Neuronal stem cell (in vitro differentiated cells): Measurements from ENCODE around the gene CDK12.
"Not testable (repeated sequence)": the region's sequence is repeated elsewhere in the genome, so short reads cannot be mapped to it uniquely, and the experiment has no call there.

Source experiments
- DNase-seq: peaks from one replicate; pipeline ENCODE4 v3.0.0-alpha.2; 2013; ENCODE audit warnings: low spot score
- H2AFZ ChIP-seq: one replicate; pipeline ENCODE4 v1.6.1; 2013; ENCODE audit warnings: mild to moderate bottlenecking, low read length, inconsistent platforms
- H2AK5ac ChIP-seq: 2 replicates; pipeline ENCODE4 v1.6.1; 2013; ENCODE audit warnings: low read depth, mild to moderate bottlenecking, inconsistent platforms, low read length, moderate library complexity, mixed read lengths
- H2BK120ac ChIP-seq: 2 replicates; pipeline ENCODE4 v1.6.1; 2013; ENCODE audit warnings: low read depth, mild to moderate bottlenecking, inconsistent platforms, low read length, moderate library complexity, mixed read lengths
- H2BK12ac ChIP-seq: one replicate; pipeline ENCODE4 v1.6.1; 2013; ENCODE audit warnings: low read length, inconsistent platforms
- H2BK15ac ChIP-seq: 2 replicates; pipeline ENCODE4 v1.6.1; 2013; ENCODE audit warnings: mild to moderate bottlenecking, low read length, inconsistent platforms, mixed read lengths
- H2BK5ac ChIP-seq: one replicate; pipeline ENCODE4 v1.6.1; 2013; ENCODE audit warnings: inconsistent platforms, mild to moderate bottlenecking, low read length, moderate library complexity
- H3K14ac ChIP-seq: one replicate; pipeline ENCODE4 v1.6.1; 2013; ENCODE audit warnings: low read length, inconsistent platforms
- H3K18ac ChIP-seq: 2 replicates; pipeline ENCODE4 v1.6.1; 2013; ENCODE audit warnings: low read length, inconsistent platforms
- H3K23ac ChIP-seq: 2 replicates; pipeline ENCODE4 v1.6.1; 2013; ENCODE audit warnings: low read depth, mild to moderate bottlenecking, mixed read lengths, low read length, inconsistent platforms; ENCODE audit not compliant: poor library complexity
- H3K27ac ChIP-seq: replicated peaks from 3 replicates; pipeline ENCODE4 v1.5.1; 2013; ENCODE audit warnings: low read length, inconsistent platforms
- H3K27me3 ChIP-seq, 3 experiments: 2 replicates each; pipeline ENCODE4 v1.6.1; 2013; ENCODE audit warnings: low read length in 3 of 3, mild to moderate bottlenecking in 2 of 3, inconsistent platforms in 1 of 3, low read depth in 1 of 3, mixed read lengths in 1 of 3, moderate library complexity in 1 of 3; ENCODE audit not compliant: control insufficient read depth in 3 of 3, insufficient read depth in 3 of 3
- H3K36me3 ChIP-seq, 2 donors: replicated peaks in 1 of 2; 2 replicates each; pipeline ENCODE4 v1.6.1; 2013; ENCODE audit warnings: low read length in 2 of 2; ENCODE audit not compliant: control insufficient read depth in 2 of 2, insufficient read depth in 2 of 2
- H3K4ac ChIP-seq: 2 replicates; pipeline ENCODE4 v1.6.1; 2013; ENCODE audit warnings: inconsistent platforms, mild to moderate bottlenecking, low read length, moderate library complexity
- H3K4me1 ChIP-seq, 2 donors: 1 replicate in 1 of 2; 2 replicates in 1 of 2; pipeline ENCODE4 v1.6.1; 2013; ENCODE audit warnings: low read length in 2 of 2, low read depth in 1 of 2; ENCODE audit not compliant: control insufficient read depth in 2 of 2, insufficient read depth in 1 of 2
- H3K4me2 ChIP-seq: one replicate; pipeline ENCODE4 v1.6.1; 2013; ENCODE audit warnings: mild to moderate bottlenecking, low read length, inconsistent platforms; ENCODE audit not compliant: insufficient read depth, poor library complexity, severe bottlenecking
- H3K4me3 ChIP-seq, 2 donors: 2 replicates each; pipeline ENCODE4 v1.5.1; 2013; ENCODE audit warnings: low read length in 2 of 2, mild to moderate bottlenecking in 2 of 2, inconsistent platforms in 1 of 2, moderate library complexity in 1 of 2
- H3K79me1 ChIP-seq: one replicate; pipeline ENCODE4 v1.6.1; 2013; ENCODE audit warnings: low read depth, mild to moderate bottlenecking, inconsistent platforms, low read length, moderate library complexity
- H3K9ac ChIP-seq: one replicate; pipeline ENCODE4 v1.6.1; 2013; ENCODE audit warnings: mild to moderate bottlenecking, low read depth, low read length, inconsistent platforms; ENCODE audit not compliant: poor library complexity
- H3K9me3 ChIP-seq, 2 donors: replicated peaks in 1 of 2; 2 replicates each; pipeline versions ENCODE3 to v1.6.1; 2013; ENCODE audit warnings: low read length in 2 of 2, mild to moderate bottlenecking in 2 of 2, inconsistent platforms in 1 of 2, low read depth in 1 of 2, mixed read lengths in 1 of 2, moderate library complexity in 1 of 2; ENCODE audit not compliant: control insufficient read depth in 2 of 2, insufficient read depth in 1 of 2
- H4K8ac ChIP-seq: one replicate; pipeline ENCODE4 v1.6.1; 2013; ENCODE audit warnings: low read depth, mild to moderate bottlenecking, inconsistent platforms, low read length, moderate library complexity
- H4K91ac ChIP-seq: one replicate; pipeline ENCODE4 v1.6.1; 2013; ENCODE audit warnings: low read length, low read depth, mild to moderate bottlenecking, inconsistent platforms; ENCODE audit not compliant: poor library complexity
- WGBS, 2 donors: extraction: QIAGEN DNeasy Blood & Tissue Kit; methylation state at CpG; one replicate each; pipeline ENCODE4 v1.1.7; 2013; ENCODE audit warnings: missing lambda C conversion rate in 2 of 2, mixed read lengths in 1 of 2; ENCODE audit not compliant: insufficient read length in 2 of 2, insufficient replicate concordance in 1 of 2; ENCODE audit errors: extremely low coverage in 2 of 2; 5-methylcytosine and 5-hydroxymethylcytosine counted together

Gene CDK12

GRCh38 chr17:39487946-39488345, 26.7 kb downstream of the CDK12 start:
- Histone ChIP-seq H4K8ac (no peak overlapping the region), H3K4me3 (no peak overlapping the region), H2AK5ac (no peak overlapping the region), H2BK12ac (no peak overlapping the region), H2BK15ac (no peak overlapping the region), H4K91ac (no peak overlapping the region), H3K9ac (no peak overlapping the region), H3K18ac (no peak overlapping the region), H2AFZ (no peak overlapping the region), H3K27me3 (no peaks in the 10 kb centered on the region), H3K27ac (no peak overlapping the region), H3K36me3 (peaks cover 8 to 70% of the 10 kb centered on the region in 2 donors), H3K14ac (no peak overlapping the region), H3K23ac (no peak overlapping the region), H3K4me2 (no peak overlapping the region), H3K4me1 (no peaks in the 10 kb centered on the region), H2BK5ac (no peak overlapping the region), H3K9me3 (no peaks in the 10 kb centered on the region), H3K4ac (no peak overlapping the region), H3K79me1 (no peaks in the 10 kb centered on the region), H2BK120ac (no peak overlapping the region)
- WGBS, 2 donors = no CpG with 5 or more reads among the region's 4 CpGs
- no peak for DNase-seq

GRCh38 chr17:39496921-39497320, 35.6 kb downstream of the CDK12 start:
- H3K4me2 ChIP-seq, H3K18ac ChIP-seq, H3K4me3 ChIP-seq, H2BK120ac ChIP-seq, H2BK12ac ChIP-seq, H2AK5ac ChIP-seq, H2BK5ac ChIP-seq, H3K9me3 ChIP-seq, H3K23ac ChIP-seq, H3K9ac ChIP-seq, H3K27me3 ChIP-seq, DNase-seq, H2AFZ ChIP-seq, H4K8ac ChIP-seq, H3K4me1 ChIP-seq, H4K91ac ChIP-seq, H3K27ac ChIP-seq, H3K4ac ChIP-seq, H2BK15ac ChIP-seq, H3K79me1 ChIP-seq, H3K14ac ChIP-seq: not testable (repeated sequence)
- H3K36me3 ChIP-seq = peaks cover 25 to 90% of the 10 kb centered on the region in 2 donors
- no CpG with 5 or more reads among the region's 12 CpGs for WGBS, 2 donors

- no peak overlapping the region for H2BK5ac ChIP-seq
- no peak overlapping the region for H3K4ac ChIP-seq
- H2BK120ac ChIP-seq = no peak overlapping the region
- H2BK15ac ChIP-seq = no peak overlapping the region
- no peaks in the 10 kb centered on the region for H3K27me3 ChIP-seq
- no peak overlapping the region for H4K91ac ChIP-seq
- WGBS, 2 donors = no CpG with 5 or more reads among the region's 2 CpGs
- no peaks in the 10 kb centered on the region for H3K79me1 ChIP-seq
- H3K9me3 ChIP-seq = no peaks in the 10 kb centered on the region
- H3K9ac ChIP-seq = no peak overlapping the region
- H2AFZ ChIP-seq = no peak overlapping the region
- H2BK12ac ChIP-seq = no peak overlapping the region
- no peak overlapping the region for H3K18ac ChIP-seq
- no peak overlapping the region for H4K8ac ChIP-seq
- no peak overlapping the region for H3K4me3 ChIP-seq
- no peak overlapping the region for H3K27ac ChIP-seq
- no peak for DNase-seq
- no peak overlapping the region for H3K14ac ChIP-seq
- no peak overlapping the region for H3K23ac ChIP-seq
- H3K4me1 ChIP-seq = no peaks in the 10 kb centered on the region
- peaks cover 24 to 92% of the 10 kb centered on the region in 2 donors for H3K36me3 ChIP-seq
- H3K4me2 ChIP-seq = no peak overlapping the region
- H2AK5ac ChIP-seq = no peak overlapping the region
These were observed 46.2 kb downstream of the CDK12 start for GRCh38 chr17:39507511-39507910.

GRCh38 chr17:39508987-39509386, 47.7 kb downstream of the CDK12 start:
- Histone ChIP-seq H2AFZ (no peak overlapping the region), H2AK5ac (no peak overlapping the region), H3K4ac (no peak overlapping the region), H2BK120ac (no peak overlapping the region), H3K18ac (no peak overlapping the region), H3K4me1 (no peaks in the 10 kb centered on the region), H3K27ac (no peak overlapping the region), H2BK5ac (no peak overlapping the region), H3K36me3 (peaks cover 19 to 92% of the 10 kb centered on the region in 2 donors), H2BK15ac (no peak overlapping the region), H4K8ac (no peak overlapping the region), H3K23ac (no peak overlapping the region), H3K4me2 (no peak overlapping the region), H4K91ac (no peak overlapping the region), H2BK12ac (no peak overlapping the region), H3K79me1 (no peaks in the 10 kb centered on the region), H3K9ac (no peak overlapping the region), H3K27me3 (no peaks in the 10 kb centered on the region), H3K14ac (no peak overlapping the region), H3K9me3 (no peaks in the 10 kb centered on the region), H3K4me3 (no peak overlapping the region)
- no CpG with 5 or more reads among the region's 2 CpGs for WGBS, 2 donors
- DNase-seq = no peak
